H1 (cell line): ENCODE results near the gene ZNF414.

Experiments used
- POLR2AphosphoS5 ChIP-seq: IDR thresholded peaks from 2 replicates; pipeline ENCODE4 v1.6.1; 2011; ENCODE audit warnings: low read depth, low read length
- YY1 ChIP-seq: IDR thresholded peaks from 2 replicates; pipeline ENCODE4 v1.6.1; 2011; ENCODE audit warnings: low read depth, mild to moderate bottlenecking, low read length

DNA sequence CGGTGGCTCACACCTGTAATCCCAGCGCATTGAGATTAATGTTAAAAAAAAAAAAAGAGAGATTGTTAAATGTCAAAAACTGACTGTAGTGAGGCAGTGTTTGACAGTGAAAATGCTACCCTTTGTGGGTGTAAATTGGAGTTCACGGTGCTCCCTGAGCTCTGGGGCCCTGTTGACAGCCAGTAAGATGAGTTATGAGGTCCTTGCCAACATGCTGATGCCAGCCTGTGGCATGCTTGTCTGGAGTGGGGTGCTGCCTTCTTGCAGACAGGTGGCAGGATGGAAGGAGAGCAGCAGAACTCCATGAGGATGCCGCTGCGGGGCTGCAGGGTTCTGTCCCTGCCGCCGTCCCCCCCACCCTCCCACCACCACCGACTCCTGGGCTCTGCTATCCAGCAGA lies 37.4 kb downstream of the ZNF414 start:
- TF ChIP-seq YY1 (no peak), POLR2AphosphoS5 (no peak)
